ENCODE data around the gene LUM.

LUM gene

GRCh38 chr12:91142221-91142631 is 30.9 kb upstream of the LUM start:
- TF ChIP-seq CTCF (conservative IDR thresholded peaks at IDR 0.05; ENCODE audit: low read depth): no peak
- no peak for DNase-seq (ENCODE audit: low spot score)
- POLR2A ChIA-PET (ENCODE audit: low non-redundant PET): no interaction called here
- CTCF ChIA-PET: interaction anchor here (0.6 kb wide), 1 partner anchor 101 kb away, joined by 3 read pairs; no protein-coding TSS in a partner anchor
- no peak overlapping the region for H3K27ac ChIP-seq

GRCh38 chr12:91140026-91140931 is 29.0 kb upstream of the LUM start:
- POLR2A ChIA-PET (ENCODE audit: low non-redundant PET): no interaction called here
- no peak overlapping the region for H3K27ac ChIP-seq
- DNase-seq (ENCODE audit: low spot score): no peak
- CTCF ChIA-PET: interaction anchor here (0.8 kb wide), 1 partner anchor 156 kb away, joined by 3 read pairs; no protein-coding TSS in a partner anchor
- TF ChIP-seq CTCF (conservative IDR thresholded peaks at IDR 0.05; ENCODE audit: low read depth): no peak

DNA sequence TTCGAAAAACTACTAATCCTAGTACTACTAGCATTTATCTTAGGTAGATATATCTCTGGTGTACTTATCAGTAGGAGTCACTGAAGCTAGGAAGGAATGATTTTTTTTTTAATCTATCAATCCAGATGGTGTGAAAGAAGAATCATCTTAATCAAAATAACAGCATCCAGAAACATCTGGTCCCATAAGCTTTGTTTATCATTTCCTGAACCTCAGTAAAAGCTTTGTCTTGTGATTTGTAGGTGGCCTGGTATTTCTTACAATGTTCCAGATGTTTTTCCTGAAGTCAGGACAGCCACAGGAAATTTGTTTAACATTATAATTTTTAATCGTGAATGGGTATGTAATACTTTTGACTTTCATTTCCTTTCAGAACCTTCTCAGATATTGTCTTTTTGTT is 28.0 kb upstream of the LUM start:
- no peak for DNase-seq (ENCODE audit: low spot score)
- POLR2A ChIA-PET (ENCODE audit: low non-redundant PET): no interaction called here
- H3K27ac ChIP-seq: no peak overlapping the region
- CTCF ChIA-PET: no interaction called here
- no peak for TF ChIP-seq CTCF (conservative IDR thresholded peaks at IDR 0.05; ENCODE audit: low read depth)

- ChIA-PET POLR2A (ENCODE audit: low non-redundant PET) (no interaction called here), CTCF (interaction anchor here (1.2 kb wide), 1 partner anchor 19 kb away, joined by 3 read pairs; no protein-coding TSS in a partner anchor)
- DNase-seq (ENCODE audit: low spot score): no peak
- H3K27ac ChIP-seq: no peak overlapping the region
- no peak for TF ChIP-seq CTCF (conservative IDR thresholded peaks at IDR 0.05; ENCODE audit: low read depth)
Measured at GRCh38 chr12:91138337-91138920, 27.1 kb upstream of the LUM start.

GRCh38 chr12:91133871-91134270 is 22.6 kb upstream of the LUM start:
- CTCF ChIA-PET: no interaction called here
- no peak for DNase-seq (ENCODE audit: low spot score)
- POLR2A ChIA-PET (ENCODE audit: low non-redundant PET): no interaction called here

More at GRCh38 chr12:91133871-91134270, 22.6 kb upstream of the LUM start:
- no peak for TF ChIP-seq CTCF (conservative IDR thresholded peaks at IDR 0.05; ENCODE audit: low read depth)
- H3K27ac ChIP-seq: no peak overlapping the region

Measured in RWPE1 (cell line).